Globus pallidus (tissue), 1 donor: ENCODE data around the gene CUTA.
"Not testable (repeated sequence)": the region's sequence is repeated elsewhere in the genome, so short reads cannot be mapped to it uniquely, and the experiment has no call there.

Experiments used
- DNase-seq: peaks from one replicate; pipeline ENCODE4 v3.0.0-alpha.2; 2015; ENCODE audit warnings: low spot score

Gene CUTA

DNA sequence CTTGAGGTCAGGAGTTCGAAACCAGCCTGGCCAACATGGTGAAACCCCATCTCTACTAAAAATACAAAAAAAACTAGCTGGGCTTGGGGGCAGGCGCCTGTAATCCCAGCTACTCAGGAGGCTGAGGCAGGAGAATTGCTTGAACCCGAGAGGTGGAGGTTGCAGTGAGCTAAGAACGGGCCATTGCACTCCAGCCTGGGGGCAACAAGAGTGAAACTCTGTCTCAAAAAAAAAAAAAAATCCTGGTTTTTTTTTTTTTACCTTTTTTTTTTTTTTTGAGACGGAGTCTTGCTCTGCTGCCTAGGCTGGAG is 50.2 kb downstream of the CUTA start:
- DNase-seq: not testable (repeated sequence)

DNA sequence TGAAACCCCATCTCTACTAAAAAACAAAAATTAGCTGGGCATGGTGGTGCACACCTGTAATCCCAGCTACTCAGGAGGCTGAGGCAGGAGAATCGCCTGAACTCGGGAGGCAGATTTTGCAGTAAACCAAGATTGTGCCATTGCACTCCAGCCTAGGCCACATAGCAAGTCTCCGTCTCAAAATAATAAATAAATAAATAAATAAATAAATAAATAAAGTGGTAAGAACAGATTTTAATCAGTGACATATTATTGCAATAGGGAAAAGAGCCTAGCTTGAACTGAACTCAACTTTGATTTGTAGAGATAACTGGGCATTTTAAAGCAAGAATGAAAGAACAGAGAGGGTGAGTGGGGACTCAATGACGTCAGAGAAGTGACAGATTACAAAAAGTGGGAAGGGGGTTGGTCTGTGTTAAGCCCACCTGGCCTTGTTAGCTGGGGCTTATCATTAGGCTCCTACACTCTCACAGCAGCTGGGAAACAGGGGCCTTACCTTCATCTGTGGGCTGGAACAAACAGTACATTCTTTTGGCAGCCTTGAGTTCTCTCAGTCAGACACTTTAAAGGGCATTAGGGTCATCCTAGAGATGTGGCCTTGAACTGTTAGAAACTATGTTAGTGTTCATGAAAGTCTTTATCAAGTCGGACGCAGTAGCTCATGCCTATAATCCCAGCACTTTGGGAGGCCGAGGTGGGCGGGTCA is 50.7 kb downstream of the CUTA start:
- DNase-seq: no peak
